IPS DF 19.7 (cell line): Measurements from ENCODE around the gene ZSWIM6.

Experiments
- DNase-seq: peaks from one replicate; pipeline ENCODE4 v3.0.0-alpha.2; 2013; ENCODE audit warnings: low read depth, low spot score

ZSWIM6 gene

GRCh38 chr5:61538722-61539501 is 206.9 kb downstream of the ZSWIM6 start:
- no peak for DNase-seq

GRCh38 chr5:61549530-61549929 is 217.5 kb downstream of the ZSWIM6 start:
- DNase-seq: no peak

- no peak for DNase-seq
Measured at GRCh38 chr5:61551637-61552313, 219.7 kb downstream of the ZSWIM6 start.

GRCh38 chr5:61559146-61559545 is 227.1 kb downstream of the ZSWIM6 start:
- DNase-seq: no peak

- no peak for DNase-seq
Measured at GRCh38 chr5:61559722-61560121, 227.7 kb downstream of the ZSWIM6 start.

GRCh38 chr5:61563401-61563800 is 231.3 kb downstream of the ZSWIM6 start:
- DNase-seq: no peak

- no peak for DNase-seq
Measured at GRCh38 chr5:61567337-61567736, 235.3 kb downstream of the ZSWIM6 start.

- DNase-seq: no peak
Measured at GRCh38 chr5:61569353-61569752, 237.3 kb downstream of the ZSWIM6 start.

GRCh38 chr5:61570767-61571166 is 238.7 kb downstream of the ZSWIM6 start:
- no peak for DNase-seq

GRCh38 chr5:61572959-61573358 is 240.9 kb downstream of the ZSWIM6 start:
- DNase-seq: no peak

GRCh38 chr5:61575103-61575502 is 243.0 kb downstream of the ZSWIM6 start:
- no peak for DNase-seq

- no peak for DNase-seq
Measured at GRCh38 chr5:61575581-61575980, 243.5 kb downstream of the ZSWIM6 start.

GRCh38 chr5:61576556-61576955 is 244.5 kb downstream of the ZSWIM6 start:
- DNase-seq: no peak

GRCh38 chr5:61578858-61579503 is 246.9 kb downstream of the ZSWIM6 start:
- DNase-seq: no peak

- no peak for DNase-seq
Measured at GRCh38 chr5:61582205-61582820, 250.3 kb downstream of the ZSWIM6 start.

GRCh38 chr5:61582887-61583286 is 250.8 kb downstream of the ZSWIM6 start:
- no peak for DNase-seq

- DNase-seq: no peak
Measured at GRCh38 chr5:61586096-61587084, 254.3 kb downstream of the ZSWIM6 start.

- no peak for DNase-seq
Measured at GRCh38 chr5:61587125-61587524, 255.1 kb downstream of the ZSWIM6 start.

GRCh38 chr5:61588216-61588615 is 256.2 kb downstream of the ZSWIM6 start:
- no peak for DNase-seq

- no peak for DNase-seq
Measured at GRCh38 chr5:61589946-61590345, 257.9 kb downstream of the ZSWIM6 start.

GRCh38 chr5:61590473-61590872 is 258.4 kb downstream of the ZSWIM6 start:
- no peak for DNase-seq
